HCEC 1CT (cell line): Measurements from ENCODE around the gene SKAP1.
"Not testable (repeated sequence)": the region's sequence is repeated elsewhere in the genome, so short reads cannot be mapped to it uniquely, and the experiment has no call there.

Experiments used
- DNase-seq: peaks from one replicate; pipeline ENCODE4 v3.0.0-alpha.2; 2017

SKAP1 gene

DNA sequence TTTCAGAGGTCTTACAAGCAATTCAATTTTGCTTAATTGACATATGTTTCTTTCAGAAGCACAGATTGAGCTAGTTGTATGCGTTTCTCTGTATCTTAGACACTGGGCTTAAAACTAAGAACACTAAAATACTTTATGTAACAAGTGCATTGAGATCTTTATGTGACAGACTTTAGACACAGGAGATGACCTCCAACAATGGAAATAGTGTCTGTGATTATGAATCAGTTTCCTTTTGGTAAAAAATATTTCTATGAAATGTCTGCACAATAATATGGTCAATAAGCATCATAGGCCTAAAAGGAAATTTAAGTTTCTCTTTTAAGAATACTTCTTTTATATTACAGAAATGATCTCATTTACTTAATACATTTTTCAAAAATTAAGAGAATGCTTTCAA is 153.2 kb downstream of the SKAP1 start:
- no peak for DNase-seq

DNA sequence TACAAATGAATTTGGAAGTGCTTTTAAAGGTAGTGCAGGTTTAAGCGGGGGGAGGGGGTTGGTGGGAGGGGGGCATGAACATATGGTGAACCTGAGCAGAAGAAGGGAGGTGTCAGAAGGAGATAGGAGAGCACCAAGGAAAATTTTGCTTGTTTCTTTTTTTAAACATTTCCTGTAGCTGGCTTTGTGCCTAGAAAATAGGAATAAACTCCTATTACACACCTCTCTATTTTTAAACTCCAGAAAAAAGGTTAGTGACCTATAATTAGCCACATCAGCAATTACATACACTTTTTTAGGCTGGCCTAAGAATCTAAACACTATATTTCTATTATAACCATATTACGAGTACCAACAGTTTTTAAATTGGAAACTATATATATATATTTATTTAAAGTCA is 159.1 kb downstream of the SKAP1 start:
- DNase-seq, result no peak

DNA sequence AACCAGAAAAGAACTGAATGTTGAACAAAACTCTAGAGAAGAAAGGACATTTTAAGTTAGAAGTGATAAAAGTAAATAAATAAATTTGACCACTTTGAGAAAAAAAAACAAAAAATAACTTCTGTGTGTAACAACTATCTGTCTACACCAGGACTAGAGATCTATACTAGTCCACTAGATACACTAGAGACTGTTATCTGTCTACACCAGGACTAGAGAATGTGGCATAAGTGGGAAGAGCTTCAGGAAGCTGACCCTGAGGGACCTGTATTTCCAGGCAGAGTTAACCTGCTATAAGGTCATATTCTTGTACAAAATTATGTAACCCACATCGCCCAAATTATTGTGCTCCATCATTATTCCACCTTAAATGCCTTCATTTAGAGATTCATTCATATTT is 160.8 kb downstream of the SKAP1 start:
- no peak for DNase-seq

DNA sequence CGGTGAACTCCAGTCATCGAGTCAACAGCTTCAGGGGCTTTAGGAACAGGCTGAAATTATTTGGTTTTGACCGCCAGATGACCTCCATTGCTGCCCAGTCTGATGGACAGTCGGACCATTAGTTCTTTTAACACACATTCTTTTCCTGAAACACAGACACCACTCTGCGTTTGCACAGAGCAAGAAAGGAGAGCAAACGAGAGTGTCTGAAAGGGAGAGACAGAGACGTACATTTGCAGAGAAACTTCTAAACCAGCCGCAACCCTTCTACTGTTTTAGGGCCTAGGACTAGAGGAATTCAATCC is 166.3 kb downstream of the SKAP1 start:
- DNase-seq, result no peak

DNA sequence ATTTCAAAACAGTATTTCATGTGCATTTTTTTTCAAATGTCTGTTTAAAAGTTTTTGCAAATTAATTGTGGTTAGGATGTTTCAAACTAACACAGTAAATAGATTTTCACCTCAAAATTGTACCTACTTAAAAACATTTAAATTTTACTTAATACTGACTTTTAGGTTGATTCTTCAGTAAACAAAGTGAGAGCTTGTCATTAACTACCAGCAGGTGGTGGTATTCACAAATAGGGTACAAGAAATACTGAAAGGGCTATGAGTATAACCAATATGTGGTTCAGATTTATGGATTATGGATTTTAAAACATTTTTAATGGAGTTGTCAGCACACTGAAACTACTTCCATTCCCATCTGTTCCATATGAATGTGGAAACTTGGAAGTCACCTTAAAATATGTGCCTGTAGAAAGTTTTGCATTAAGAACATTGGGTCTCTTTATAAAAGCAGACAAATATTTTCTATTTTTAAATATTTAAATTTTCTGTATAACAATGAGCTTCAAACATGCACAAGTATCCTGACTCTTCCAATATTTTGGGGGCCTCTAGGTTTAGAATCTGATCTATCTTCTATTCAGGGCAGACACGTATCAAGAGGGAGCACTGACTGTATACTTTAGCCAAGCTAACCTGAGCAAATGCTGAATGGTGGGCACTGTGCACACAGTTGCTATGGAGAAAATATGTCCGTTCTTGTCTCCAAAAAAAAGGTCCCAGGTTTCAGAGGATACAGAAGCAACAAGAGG is 166.9 kb downstream of the SKAP1 start:
- DNase-seq, result peak; percentile 38

DNA sequence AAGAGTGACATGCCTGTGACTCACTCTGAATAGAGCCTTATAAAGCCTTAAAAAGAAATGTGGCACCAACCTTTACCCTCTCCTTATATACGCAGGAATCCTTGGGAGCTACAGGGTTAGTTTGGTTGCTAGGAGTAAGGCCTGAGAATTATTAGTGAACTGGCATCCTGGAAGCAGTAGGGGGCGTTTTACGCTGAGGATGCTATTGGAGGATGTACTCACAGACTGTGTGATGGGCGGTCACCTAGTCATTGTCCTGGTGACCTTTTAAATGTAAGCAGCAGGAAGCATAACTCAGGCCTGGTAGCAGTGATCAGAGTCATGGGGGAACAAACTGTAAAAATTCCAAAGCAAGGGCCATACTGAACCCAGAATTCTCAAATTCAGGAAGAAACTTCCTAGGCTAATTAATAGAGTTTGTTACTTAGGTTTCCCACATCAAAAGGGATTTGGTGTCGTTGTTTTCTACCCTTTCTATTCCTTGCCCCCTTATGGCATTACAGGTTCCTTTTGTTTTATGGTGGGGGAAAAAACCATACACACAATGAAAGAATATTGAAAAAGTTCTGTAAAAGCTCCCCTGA is 168.6 kb downstream of the SKAP1 start:
- DNase-seq, result peak; percentile 61

DNA sequence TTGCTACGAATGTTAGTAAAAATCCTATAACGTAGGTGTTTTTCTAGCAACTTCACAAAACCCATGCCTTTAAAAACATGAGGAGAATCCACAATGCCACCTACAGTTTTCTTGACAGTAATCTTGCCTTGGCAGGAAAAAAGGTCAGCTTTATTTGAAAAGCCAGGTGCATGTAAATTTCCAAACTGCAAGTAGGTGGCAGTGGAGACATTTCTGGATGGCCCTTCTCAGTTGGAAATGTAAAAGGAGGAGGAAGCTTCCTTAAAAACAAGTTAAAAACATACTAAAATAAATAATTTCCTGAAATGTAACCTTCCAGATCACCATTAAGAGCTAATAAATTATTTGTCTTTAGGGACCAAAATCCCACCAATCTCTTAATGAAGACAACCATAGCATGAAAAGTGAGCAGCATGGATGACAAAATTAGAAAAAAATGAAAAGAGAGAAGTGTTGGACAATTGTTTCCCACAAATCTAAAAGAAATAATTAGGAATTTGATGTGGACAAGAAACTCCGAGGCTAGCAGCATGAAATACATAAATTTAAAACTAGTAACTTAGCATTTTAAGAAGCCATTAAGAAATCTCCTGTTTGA is 170.2 kb downstream of the SKAP1 start:
- DNase-seq, result peak; percentile 50

DNA sequence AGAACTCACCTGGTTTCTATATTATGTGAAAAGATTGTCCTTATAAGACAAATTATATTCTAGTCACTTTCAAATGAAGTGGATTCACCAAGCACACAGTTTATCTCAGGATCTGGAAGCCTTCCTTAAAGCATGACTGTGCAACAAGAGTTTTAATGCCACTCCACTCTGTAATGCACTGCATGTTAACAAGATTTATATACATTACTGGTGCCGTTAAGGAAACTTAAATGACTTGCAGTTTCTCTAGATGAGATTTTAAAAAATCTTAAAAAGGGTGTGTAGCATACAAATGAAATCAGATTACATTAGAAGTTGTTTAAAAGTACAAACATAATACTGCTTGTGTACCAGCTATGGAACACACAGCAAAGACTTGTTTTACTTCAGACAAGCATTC is 171.7 kb downstream of the SKAP1 start:
- no peak for DNase-seq

DNA sequence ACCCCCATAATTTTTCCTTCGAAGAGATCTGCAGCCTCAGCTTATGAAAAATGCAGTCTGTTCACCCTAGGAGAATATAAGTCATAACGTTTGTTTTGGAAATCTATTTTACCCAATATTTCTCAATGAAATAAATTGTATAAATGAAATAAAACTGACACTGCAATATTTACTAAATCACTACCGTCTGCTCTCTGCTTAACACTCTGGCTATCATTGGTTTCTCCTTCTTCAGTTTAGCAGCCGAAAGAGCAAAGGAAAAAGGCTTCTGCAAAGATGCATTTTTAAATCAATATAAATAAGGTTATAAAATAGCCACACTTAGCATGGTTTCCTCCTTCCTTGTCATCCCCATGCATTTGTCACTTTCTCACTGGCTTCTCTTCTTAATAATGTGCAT is 174.3 kb downstream of the SKAP1 start:
- DNase-seq, result no peak

DNA sequence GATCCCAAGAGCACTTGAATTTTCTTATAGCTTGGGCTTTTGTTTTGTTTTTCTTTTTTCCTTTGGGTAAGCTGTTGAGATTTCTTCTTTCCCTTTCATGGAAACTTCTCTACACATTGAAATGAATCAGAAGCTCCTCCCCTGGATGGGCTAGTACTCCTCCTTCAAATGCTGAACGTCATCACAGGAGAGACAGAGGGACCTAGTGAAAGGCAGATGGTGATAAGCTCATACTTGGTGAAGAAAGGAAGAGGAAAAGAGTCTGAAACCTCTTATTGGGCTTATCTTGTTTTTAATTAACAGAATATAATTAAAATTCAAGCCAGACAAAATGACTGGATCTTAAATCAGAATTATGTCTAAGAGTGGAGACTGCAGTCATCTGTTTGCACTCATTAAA is 175.1 kb downstream of the SKAP1 start:
- DNase-seq, result peak; percentile 40

DNA sequence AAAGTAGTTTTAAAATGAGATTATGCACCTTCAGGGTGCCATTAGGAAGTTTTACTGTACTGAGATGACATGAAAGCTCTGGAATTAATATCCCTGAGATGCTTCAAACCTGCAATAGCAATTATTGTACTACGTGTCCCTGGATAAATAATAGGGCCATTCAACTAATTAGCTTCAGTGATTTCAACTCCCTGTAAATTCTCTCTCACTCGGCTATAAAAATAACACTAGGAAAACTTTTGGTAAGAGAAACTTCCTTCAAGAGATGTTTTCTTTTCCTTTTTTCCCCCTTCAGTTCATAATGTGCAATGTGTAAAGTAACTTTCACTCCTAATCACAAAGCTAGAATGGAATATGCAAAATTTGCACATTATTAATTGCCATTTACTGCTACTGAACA is 176.0 kb downstream of the SKAP1 start:
- DNase-seq, result no peak

DNA sequence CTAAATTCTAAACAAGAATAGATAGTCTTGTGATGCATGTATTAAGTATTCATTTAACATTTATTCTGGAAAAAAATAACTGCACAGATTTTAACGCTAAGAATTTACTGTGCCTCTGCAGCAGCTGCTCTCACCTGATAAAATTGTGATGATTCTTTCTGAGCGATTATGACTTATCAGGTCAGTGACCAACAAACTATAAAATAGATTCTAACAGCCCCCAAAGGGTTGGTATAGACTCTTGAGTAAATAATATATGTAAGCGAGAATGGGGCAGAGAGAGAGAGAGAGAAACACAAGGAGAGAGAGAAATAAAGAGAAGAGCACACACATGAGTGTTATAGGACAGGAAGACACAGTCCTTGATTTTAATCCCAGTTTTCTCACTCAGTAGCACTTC is 178.1 kb downstream of the SKAP1 start:
- no peak for DNase-seq

DNA sequence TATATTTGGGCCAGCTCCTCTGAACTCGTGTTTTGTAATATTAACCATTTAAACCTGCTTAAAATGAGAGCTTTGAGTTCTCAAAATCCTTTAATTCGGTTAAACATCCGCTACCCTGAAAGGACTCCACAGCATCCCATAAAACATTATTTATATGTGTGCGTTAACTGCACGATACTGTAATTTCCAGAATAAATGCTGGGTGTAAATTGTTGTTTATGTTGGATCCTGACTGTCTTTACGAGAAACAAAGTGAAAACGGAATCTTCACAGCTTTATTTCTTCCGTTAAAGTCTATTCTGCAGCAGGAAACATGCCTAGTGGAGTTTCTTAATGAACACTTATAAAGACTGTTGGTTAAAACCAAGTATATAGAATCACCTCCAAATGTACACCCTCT is 179.1 kb downstream of the SKAP1 start:
- no peak for DNase-seq

DNA sequence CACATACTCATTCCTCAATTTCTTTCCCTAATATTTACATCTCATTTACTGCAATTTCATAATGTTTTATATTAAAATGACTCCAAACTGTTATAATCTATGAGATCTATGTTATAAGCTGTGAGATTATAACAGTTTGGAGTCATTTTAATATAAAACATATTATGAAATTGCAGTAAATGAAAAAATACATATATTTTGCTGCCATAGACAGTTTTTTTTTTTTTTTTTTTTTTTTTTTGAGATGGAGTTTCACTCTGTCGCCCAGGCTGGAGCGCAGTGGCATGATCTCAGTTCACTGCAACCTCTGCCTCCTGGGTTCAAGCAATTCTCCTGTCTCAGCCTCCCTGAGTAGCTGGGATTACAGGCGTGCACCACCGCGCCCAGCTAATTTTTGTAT is 180.0 kb downstream of the SKAP1 start:
- not testable (repeated sequence) for DNase-seq

DNA sequence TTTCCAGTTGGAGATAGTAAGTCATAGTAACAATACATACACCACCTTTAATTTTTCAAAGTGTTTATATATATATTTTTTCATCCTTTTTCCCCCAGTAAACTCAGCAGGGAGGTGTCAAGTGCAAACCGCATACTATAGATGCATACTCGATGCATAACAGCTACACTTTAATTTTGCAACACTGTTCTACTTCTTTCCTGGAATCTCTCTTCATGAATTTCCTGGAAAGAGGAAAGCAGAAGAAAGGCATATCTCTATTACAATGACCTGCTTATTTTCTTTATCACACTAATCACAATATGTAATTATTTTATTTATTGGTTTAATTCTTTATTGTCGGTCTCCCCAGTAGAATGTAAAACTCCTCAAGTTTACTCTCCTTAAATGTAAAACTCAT is 182.4 kb downstream of the SKAP1 start:
- DNase-seq, result no peak

DNA sequence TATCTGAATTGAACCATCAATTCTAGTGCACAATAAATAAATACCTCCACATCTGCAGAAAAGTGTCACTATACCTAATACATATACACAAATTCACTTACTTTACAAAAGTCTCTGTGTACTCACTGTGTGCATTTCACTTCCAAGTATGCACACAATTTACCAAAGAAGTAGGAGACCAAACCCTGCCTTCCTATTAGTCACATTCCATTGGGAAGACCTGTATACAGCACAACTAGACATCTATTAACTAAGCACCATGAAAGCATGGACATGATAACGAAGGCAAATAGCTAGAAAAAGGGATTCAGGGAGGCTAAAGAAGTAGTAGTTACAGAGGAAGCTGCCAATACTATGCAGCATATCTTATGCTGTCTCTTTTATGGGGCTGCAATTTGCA is 183.0 kb downstream of the SKAP1 start:
- no peak for DNase-seq

DNA sequence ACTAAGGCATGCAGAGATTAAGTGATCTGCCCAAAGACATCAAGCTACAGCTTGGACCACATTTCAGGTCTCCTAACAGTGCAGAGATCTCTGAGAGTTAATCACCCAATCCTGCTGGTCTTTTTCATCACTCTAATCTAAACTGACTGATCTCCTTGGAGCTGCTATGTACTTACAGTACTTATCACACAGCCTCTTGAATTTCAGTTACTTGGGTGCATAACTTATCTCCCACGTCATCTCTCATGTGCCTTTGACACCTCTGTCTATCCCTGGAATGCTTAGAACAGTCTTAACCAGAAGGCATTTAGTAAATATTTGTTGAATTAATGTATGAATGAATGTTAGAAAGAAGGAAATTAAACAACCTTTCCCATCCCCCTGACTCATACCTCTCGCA is 183.4 kb downstream of the SKAP1 start:
- DNase-seq, result peak; percentile 75

DNA sequence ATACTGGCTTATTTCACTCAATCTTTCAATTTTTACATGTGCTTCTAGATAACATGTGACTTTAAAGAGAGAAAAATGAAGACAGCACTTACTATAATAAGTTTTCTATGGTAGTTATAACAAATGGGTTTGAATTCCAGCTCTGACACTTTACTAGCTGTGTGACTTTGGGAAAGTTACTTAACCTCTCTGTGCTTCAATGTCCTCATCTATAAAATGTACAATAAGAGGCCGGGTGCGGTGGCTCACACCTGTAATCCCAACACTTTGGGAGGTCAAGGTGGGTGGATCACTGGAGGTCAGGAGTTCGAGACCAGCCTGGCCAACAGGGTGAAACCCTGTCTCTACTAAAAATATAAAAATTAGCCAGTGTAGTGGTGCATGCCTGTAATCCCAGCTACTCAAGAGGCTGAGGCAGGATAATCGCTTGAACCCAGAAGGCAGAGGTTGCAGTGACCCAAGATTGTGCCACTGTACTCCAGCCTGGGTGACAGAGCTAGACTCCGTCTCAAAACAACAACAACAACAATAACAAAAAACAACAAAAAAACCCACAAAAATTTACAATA is 184.5 kb downstream of the SKAP1 start:
- DNase-seq, result not testable (repeated sequence)

DNA sequence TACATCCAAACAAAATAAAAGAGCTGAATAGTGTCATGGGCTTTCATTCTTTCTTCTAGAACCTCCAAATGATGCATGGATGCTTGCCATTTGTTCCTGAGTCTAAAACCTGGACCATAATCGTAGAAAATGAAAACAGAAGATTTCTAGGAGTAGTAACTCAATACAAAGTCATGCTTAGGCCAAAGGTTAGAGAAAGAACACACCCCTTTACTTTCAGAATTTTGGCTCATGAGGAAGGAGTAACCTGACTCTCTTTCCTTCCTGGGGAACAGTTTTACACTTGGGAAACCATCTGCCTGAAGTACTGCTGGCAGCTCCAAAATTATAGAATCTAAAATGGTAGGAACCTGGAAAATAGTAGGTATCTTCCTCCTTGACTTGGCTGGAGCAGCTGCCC is 185.2 kb downstream of the SKAP1 start:
- DNase-seq, result peak; percentile 71

DNA sequence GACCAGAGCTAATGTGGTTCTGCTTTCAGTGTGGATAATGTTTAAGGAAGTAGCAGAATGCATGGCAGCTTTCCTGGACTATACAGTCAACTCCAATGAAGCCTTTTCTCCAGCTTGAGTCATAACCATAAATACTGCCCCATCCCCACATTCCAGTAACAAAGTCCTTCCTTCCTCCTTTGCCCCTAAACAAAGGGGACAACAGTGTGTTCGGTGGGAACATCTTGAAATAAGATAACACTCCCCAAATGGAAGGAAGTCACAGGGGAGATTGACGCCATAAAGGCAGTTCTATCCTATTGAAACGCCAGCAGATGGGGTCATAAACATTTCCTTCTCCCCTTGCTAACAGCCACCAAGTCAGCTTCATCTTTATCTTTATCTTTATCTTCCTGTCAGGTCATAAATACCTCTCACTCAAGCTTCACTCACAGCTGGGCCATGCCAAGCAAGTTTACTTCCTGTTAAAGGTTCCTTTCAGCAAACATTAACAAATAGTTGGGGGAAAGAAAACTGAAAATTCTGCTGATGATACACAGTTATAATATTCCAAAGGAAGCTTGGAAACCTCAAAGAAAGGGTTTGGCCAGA is 185.8 kb downstream of the SKAP1 start:
- DNase-seq, result peak; percentile 34

DNA sequence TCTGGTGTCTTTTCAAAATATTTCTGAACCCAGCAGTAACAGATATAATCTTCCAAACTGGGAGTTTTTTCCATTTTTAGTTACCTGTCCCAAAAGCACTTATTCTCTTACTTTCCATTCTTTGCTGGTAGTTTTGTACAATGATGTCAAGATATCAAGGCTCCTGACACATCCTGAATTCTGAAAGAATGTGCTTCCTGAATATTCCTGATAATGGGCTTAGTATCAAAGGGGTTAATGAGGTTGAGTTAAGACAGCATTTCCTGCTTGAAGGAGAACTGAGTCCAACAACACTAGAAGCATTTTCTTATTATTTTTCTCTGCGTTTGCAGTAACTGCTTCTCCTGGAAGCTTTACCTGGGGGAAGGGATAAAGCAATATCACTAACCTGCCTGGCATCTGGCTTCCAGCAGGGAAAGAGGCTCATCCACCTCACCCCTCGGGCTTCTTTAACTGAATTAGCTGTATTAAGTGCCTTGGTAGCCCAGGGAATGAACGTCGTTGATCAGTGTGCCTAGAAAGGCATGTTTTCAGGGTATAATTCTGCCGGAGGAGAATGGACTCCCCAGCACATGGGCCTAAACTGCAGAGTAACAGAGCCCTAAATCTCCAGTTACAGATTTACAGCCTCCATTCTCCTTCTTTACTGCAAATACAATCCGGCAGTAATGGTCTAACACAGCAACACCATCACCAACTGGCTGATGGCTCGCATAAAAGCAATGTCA is 188.1 kb downstream of the SKAP1 start:
- DNase-seq, result no peak

DNA sequence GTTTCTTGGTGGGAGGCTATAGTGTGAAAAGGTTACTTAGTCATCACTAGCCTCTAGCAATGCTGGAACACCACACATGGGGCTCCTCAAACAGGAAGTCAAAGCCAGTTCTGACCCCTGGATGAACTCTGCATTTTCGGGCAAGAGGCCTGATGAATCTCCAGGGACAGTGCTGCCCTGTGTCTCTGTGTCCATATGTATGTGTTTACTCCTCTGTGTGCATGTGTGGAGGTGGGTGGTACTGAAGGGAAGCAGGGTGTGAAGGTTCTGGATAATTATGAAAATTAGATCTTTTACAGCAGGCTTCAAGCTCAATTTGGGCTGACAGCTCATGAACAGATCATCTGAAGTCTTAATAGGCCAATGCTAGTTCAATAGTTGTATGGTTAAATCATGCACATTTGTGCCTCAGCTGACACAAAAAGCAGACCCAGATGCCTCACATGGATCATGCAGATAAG is 188.9 kb downstream of the SKAP1 start:
- peak; percentile 91 for DNase-seq

DNA sequence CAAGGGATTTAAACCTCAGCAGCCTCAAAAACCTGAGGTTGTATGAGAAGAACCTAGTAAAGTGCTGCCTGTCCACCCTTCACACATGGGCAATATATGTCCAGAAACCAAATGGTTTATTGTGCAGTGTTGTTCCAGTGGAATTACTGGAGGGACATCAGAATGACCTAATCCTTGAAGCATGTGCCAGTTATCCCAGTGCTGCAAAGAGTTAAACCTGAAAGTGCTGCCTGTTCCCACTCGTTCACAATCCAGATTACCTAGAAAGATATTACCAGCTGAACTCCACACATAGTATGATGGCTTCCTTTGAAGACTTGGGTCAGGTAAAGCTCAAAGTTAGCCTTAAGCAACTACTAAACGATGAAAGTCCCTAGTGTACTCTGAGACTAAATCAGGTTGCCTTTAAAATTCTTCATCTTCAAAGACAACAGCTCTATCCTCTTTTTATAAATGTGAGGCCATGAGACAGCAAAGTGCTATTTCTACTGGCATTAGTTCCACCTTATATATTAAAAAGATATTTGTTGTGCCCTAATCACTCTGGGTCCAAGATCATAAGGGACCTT is 189.4 kb downstream of the SKAP1 start:
- peak; percentile 46 for DNase-seq
